Kasumi-1 (cell line): ENCODE data around the gene MED13L.

Source experiments
- DNase-seq, 2 experiments: peaks; one replicate each; lab custom pipeline; 2025; lab: John Stamatoyannopoulos, UW

The MED13L gene

DNA sequence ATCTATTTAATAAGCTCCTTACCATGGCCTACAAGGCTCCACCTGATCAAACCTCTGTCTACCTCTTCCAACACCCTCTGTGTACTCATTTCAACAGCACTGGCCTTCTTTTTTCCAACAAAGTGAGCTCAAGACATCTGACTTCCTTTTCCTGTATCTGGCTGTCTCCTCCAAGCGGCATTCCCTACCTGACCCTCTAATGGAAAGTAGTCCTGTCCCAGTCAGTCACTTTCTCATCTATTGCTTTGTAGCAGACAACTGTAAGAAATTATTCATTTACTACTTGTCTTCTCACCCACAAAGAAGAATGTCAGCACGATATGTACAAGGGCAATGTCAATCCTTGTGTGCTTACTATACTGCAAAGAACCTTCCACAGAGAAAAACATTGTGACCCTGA, 149.6 kb downstream of the MED13L start:
- DNase-seq: no peak

DNA sequence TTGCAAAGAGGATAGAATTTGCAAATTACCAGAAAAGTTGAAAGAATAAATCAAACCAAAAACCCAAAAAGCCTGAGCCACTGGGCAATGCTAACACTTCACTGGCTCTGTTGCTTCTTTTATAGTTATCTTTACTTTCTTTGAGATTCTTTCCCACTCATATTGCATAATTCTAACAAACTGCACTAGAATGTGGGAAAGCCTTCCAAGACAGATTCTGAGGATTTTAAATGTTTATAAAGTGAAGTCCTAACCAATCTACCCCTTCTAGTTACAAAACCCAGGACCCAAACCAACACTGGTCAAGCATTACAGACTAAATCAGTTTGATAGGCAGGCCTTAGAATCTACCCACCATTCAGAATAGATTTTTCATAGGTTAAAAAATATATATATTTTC, 150.9 kb downstream of the MED13L start:
- no peak for DNase-seq

DNA sequence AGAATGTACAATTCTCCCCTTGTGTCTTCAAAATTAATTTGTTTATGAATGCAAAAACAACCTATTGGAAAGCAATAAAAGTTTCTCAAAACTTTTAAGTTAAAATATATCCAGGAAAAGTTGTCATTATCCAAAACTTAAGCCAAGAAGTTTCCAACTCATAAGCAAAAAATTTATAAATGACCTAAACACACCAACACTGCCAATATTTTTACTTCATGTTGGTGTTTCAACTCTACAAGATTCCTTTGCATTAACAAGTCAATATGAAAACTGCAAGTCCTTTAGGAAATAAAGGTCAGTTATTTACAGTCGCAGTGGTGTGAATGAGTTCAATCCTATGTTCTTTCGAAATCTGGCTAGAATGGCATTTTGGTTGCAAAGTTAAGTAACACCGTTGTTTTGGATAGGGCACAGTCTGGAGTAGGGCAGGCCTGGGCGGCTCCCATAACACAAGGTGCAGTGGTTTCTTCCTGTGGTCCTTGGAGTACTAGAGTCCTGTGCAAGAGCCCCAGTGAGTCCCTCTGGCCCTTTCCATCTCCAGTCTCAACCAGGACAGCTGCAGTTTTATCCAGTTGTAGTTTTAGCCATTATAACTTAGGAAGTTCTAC, 151.4 kb downstream of the MED13L start:
- no peak for DNase-seq

- no peak for DNase-seq
Measured at GRCh38 chr12:116125084-116125483, 152.4 kb downstream of the MED13L start.

GRCh38 chr12:116123451-116124258, 153.8 kb downstream of the MED13L start:
- DNase-seq: peak; percentile 18 to 28

DNA sequence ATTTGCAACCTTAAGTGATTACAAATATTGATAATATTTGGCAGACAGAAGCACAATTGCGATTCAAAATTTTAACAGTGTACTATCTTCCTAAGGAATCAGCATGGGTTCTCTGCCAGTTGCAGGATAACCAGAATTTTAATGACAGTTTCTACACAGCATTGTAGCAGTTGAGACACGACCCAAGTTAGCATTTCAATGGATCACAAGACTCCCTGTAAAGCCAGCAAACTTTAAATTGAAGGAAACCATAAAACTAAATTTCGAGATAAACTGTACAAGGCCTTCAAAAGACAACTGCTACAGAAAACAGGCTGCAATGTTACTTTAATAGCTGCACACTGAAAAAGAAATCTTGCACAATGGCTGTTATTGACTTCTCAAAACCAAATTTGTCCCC, 154.9 kb downstream of the MED13L start:
- no peak for DNase-seq

- DNase-seq: no peak
Measured at GRCh38 chr12:116121453-116121871, 156.0 kb downstream of the MED13L start.

GRCh38 chr12:116116650-116117424, 160.7 kb downstream of the MED13L start:
- DNase-seq: no peak

DNA sequence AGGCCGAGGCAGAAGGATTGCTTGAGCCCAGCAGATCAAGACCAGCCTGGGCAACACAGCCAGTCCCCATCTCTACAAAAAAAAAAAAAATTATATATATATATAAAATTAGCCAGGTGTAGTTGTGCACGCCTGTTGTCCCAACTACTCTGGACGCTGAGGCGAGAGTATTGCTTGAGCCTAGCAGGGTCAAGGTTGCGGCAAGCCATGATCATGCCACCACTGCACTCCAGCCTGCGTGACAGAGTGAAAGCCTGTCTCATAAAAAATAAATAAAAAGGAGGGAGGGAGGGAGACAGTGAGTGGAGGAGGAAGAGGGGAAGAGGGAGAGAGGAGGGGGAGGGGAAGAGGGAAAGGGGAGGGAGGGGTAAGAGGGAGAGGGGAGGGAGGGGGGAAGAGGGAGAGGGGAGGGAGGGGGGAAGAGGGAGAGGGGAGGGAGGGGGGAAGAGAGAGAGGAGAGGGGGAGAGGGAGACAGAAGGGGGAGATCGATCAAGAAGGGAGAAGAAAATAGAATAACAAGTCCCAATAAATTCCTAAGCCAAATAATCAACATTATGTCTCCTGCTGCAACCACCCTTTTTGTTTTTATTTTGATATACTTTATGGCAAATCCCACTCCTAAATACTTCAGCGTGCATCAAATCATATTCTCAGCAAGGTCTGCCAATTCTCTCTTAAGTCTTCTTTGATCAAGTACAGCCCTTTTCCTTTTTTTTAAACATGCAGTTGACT, 163.9 kb downstream of the MED13L start:
- no peak for DNase-seq

DNA sequence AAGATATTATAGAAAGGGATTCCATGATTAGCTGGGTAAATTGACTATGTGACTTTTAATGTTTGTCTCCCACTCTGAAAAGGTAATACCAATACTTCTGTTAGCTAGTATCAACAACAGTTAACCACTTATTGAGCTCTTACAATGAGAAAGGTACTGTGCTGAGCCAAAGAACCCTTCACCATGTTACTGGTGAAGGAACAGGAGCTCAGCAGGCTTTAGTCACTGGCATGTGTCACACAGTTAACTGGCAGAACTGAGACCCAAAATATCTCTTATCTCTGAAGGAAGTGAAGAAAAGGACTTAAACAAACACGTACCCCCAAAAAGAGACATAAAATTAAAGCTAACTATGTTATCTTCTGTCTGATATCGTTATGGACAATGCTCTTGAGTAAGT, 170.6 kb downstream of the MED13L start:
- DNase-seq: no peak

DNA sequence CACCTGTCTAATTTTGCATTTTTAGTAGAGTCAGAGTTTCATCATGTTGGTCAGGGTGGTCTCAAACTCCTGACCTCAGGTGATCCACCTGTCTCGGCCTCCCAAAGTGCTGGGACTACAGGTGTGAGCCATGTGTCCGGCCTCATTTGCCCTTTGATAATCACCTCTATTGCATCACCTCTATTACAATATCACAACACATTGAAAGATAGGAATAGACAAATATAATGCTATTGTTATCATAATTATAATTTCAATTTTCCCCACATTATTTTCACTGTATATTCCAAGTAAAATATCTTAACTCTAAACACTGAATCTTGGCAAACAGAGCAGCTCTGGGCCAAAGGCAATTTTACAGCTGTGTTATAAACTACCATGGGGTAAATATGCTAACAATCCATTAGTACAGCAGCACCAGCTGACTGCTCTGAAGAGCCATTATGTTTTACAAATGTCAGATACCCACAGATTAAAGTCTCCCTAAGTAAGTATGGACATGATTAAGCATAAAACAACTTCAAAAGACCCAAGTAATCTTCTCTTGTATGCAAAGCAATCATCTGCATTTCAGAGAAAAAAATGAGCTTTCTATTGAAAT, 173.2 kb downstream of the MED13L start:
- DNase-seq: no peak

GRCh38 chr12:116101991-116102390, 175.5 kb downstream of the MED13L start:
- no peak for DNase-seq

GRCh38 chr12:116099652-116100432, 177.7 kb downstream of the MED13L start:
- no peak for DNase-seq

- DNase-seq: no peak
Measured at GRCh38 chr12:116096874-116097273, 180.6 kb downstream of the MED13L start.

DNA sequence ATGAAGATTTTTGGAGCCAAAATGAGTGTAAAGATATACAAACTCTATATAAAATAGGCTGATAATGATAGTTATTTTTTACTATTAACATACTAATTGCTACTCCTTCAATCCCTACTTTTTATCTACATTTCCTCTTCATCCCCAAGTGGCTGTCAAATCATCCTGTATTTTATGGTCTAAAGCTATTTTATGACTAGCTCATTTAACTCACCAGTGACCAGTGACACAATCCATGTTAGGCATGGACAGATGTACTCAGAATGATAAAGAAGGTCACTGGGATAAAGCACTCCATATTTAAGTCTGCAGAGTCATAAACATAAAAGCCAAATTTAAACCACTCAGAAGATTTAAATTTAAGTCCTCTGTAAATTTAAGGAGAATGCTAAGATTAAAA, 183.0 kb downstream of the MED13L start:
- no peak for DNase-seq

- no peak for DNase-seq
Measured at GRCh38 chr12:116093915-116094314, 183.6 kb downstream of the MED13L start.

- DNase-seq: no peak
Measured at GRCh38 chr12:116092776-116093175, 184.7 kb downstream of the MED13L start.

GRCh38 chr12:116092162-116092561, 185.3 kb downstream of the MED13L start:
- no peak for DNase-seq

- no peak for DNase-seq
Measured at GRCh38 chr12:116091579-116091978, 185.9 kb downstream of the MED13L start.

GRCh38 chr12:116090516-116090915, 187.0 kb downstream of the MED13L start:
- DNase-seq: no peak

DNA sequence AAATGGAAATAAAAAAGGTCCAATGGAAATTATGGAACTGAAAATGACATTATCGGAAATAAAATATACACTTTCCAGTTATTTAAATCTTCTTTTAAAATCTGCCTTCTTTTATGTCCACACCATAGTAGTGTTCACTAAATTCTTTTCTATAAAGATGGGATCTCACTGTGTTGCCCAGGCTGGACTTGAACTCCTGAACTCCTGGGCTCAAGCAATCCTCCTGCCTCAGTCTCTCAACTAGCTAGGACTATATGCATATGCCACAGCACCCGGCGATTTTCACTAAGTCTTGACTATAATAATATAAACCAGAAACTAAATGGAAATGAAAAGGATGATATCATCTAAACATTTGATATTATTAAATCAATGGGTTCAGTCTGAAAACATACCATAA, 188.4 kb downstream of the MED13L start:
- DNase-seq: no peak
